ENCODE measurements around the gene MECR.

MECR gene

GRCh38 chr1:29144178-29144577 is 86.6 kb downstream of the MECR start:
- TF ChIP-seq REST (IDR thresholded peaks at IDR 0.05; ENCODE audit: insufficient read depth in 1 of 2, low read depth in 2 of 2, low read length in 2 of 2), result no peak
- no peak for TF ChIP-seq POLR2AphosphoS5 (IDR thresholded peaks at IDR 0.05; ENCODE audit: low read depth, low read length)
- TF ChIP-seq TAF1 (IDR thresholded peaks at IDR 0.05; ENCODE audit: borderline replicate concordance, insufficient read depth, low read length), result no peak

GRCh38 chr1:29142714-29143113 is 88.0 kb downstream of the MECR start:
- TF ChIP-seq REST (IDR thresholded peaks at IDR 0.05; ENCODE audit: insufficient read depth in 1 of 2, low read depth in 2 of 2, low read length in 2 of 2) (no peak), FOXP2 (optimal IDR thresholded peaks at IDR 0.05; ENCODE audit: borderline replicate concordance, extremely low read depth, extremely low read length, insufficient read depth) (no peak), TAF1 (IDR thresholded peaks at IDR 0.05; ENCODE audit: borderline replicate concordance, insufficient read depth, low read length) (no peak), SIN3A (IDR thresholded peaks at IDR 0.05; ENCODE audit: borderline replicate concordance, insufficient read depth, low read length) (no peak), POLR2AphosphoS5 (IDR thresholded peaks at IDR 0.05; ENCODE audit: low read depth, low read length) (no peak)

All from PFSK-1 (cell line).